Suprapubic skin (tissue), 4 donors: ENCODE results near the gene EID2. TPM values are rescaled to one million over a fixed set of nuclear protein-coding genes. Genes with fewer than 3 reads are reported as not detected.
A peak's percentile ranks its signal among the peaks of the same experiment; 100 is the strongest.

Source experiments
- DNase-seq, 2 donors: peaks; one replicate each; pipeline ENCODE4 v3.0.0-alpha.2; 2019; ENCODE audit warnings: low spot score in 2 of 2
- H3K27ac ChIP-seq: fragments of 200-600 bp; sonication (generic); one replicate; pipeline ENCODE4 v1.5.1; 2019
- H3K27me3 ChIP-seq: fragments of 200-600 bp; sonication (generic); one replicate; pipeline ENCODE4 v1.5.1; 2019
- H3K36me3 ChIP-seq: fragments of 200-600 bp; sonication (generic); one replicate; pipeline ENCODE4 v1.5.1; 2019
- H3K4me1 ChIP-seq: fragments of 200-600 bp; sonication (generic); one replicate; pipeline ENCODE4 v1.5.1; 2019
- H3K4me3 ChIP-seq: fragments of 200-600 bp; sonication (generic); one replicate; pipeline ENCODE4 v1.5.1; 2019; ENCODE audit warnings: mild to moderate bottlenecking
- H3K9me3 ChIP-seq: fragments of 200-600 bp; sonication (generic); one replicate; pipeline ENCODE4 v1.5.1; 2019
- EP300 ChIP-seq: sonication (generic); formaldehyde crosslinking; IDR thresholded peaks from one replicate; pipeline ENCODE4 v1.6.1; 2017; ENCODE audit warnings: antibody characterized with exemption
- POLR2A ChIP-seq, 2 donors: fragments of 450-650 bp; IDR thresholded peaks; one replicate each; pipeline ENCODE4 v1.6.1; 2017; ENCODE audit warnings: antibody characterized with exemption in 2 of 2, mild to moderate bottlenecking in 2 of 2, moderate library complexity in 2 of 2
- POLR2AphosphoS5 ChIP-seq, 3 donors: sonication (generic); formaldehyde crosslinking; IDR thresholded peaks; one replicate each; pipeline ENCODE4 v1.6.1; 2017; ENCODE audit warnings: antibody characterized with exemption in 3 of 3
- WGBS: methylation state at CpG from one replicate; pipeline ENCODE4 v1.1.5; 2018; 5-methylcytosine and 5-hydroxymethylcytosine counted together
- total RNA-seq, 4 donors: library from RNA; depleted of rRNA; stranded (reverse); fragments of >200 nt; gene quantifications; one replicate each; pipeline ENCODE4 v1.1.0, GENCODE V29; 2016
- TF ChIP-seq, protein P1 (sequence below), 2 donors: fragments of 200-600 bp in 1 of 2; fragments of 450-650 bp in 1 of 2; sonication (generic) in 1 of 2; IDR thresholded peaks; one replicate each; pipeline ENCODE4 v1.5.1; 2016 to 2019; ENCODE audit warnings: antibody characterized with exemption in 2 of 2, mild to moderate bottlenecking in 1 of 2, moderate library complexity in 1 of 2

The EID2 gene
- total RNA-seq, 4 donors from 2014 or later = 7.5 to 14.5 (median 12.1) TPM

DNA sequence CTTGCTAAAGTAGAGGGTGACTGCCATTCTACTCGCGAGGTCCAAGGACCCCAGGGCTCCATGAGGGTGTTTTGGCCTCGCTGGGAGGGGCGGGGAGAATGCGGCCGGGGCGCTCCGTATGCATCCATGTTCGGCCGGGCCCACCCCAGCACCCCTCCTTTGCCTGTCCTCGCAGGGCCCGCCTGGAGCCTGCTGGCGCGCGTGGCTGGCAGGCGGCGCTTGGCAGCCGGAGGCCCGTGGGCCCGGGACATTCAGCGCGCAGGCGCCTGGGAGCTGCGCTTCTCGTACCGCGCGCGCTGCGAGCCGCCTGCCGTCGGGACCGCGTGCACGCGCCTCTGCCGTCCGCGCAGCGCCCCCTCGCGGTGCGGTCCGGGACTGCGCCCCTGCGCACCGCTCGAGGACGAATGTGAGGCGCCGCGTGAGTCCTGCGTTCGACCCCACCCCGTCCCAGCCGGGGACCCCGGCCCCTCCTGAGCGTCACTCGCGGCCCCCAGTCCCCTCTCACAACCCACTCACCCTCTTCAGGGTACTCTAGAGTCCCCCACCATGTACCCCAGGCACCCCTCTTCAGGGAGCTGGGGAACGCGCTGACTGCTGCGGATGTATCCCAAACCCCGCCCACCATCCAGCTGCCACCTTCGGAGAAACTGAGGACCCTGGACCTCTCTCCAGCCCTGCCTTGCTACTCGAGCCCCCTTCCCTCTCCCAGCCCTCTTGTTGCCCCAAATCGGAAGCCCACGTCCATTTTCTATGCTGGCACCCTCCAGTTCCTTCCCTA lies 37.1 kb downstream of the EID2 start:
- no peaks in the 10 kb centered on the region for H3K36me3 ChIP-seq
- TF ChIP-seq POLR2AphosphoS5 (IDR thresholded peaks at IDR 0.05) = no peak
- TF ChIP-seq, protein P1, sequence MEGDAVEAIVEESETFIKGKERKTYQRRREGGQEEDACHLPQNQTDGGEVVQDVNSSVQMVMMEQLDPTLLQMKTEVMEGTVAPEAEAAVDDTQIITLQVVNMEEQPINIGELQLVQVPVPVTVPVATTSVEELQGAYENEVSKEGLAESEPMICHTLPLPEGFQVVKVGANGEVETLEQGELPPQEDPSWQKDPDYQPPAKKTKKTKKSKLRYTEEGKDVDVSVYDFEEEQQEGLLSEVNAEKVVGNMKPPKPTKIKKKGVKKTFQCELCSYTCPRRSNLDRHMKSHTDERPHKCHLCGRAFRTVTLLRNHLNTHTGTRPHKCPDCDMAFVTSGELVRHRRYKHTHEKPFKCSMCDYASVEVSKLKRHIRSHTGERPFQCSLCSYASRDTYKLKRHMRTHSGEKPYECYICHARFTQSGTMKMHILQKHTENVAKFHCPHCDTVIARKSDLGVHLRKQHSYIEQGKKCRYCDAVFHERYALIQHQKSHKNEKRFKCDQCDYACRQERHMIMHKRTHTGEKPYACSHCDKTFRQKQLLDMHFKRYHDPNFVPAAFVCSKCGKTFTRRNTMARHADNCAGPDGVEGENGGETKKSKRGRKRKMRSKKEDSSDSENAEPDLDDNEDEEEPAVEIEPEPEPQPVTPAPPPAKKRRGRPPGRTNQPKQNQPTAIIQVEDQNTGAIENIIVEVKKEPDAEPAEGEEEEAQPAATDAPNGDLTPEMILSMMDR (IDR thresholded peaks at IDR 0.05) = peak; percentile 68 to 97
- TF ChIP-seq POLR2A (IDR thresholded peaks at IDR 0.05) = no peak
- TF ChIP-seq EP300 = no peak
- peaks cover 86% of the 10 kb centered on the region for H3K27me3 ChIP-seq
- peaks cover 40% of the 10 kb centered on the region for H3K4me1 ChIP-seq
- no peak for DNase-seq
- H3K4me3 ChIP-seq = no peak overlapping the region
- no peak overlapping the region for H3K27ac ChIP-seq
- WGBS = 73% methylated on average over 8 of the region's 69 CpGs
- no peaks in the 10 kb centered on the region for H3K9me3 ChIP-seq

GRCh38 chr19:39501340-39501739 lies 38.6 kb downstream of the EID2 start:
- WGBS = 76% methylated on average over 5 of the region's 5 CpGs
- Histone ChIP-seq H3K27ac (no peak overlapping the region), H3K4me3 (no peak overlapping the region), H3K27me3 (peaks cover 86% of the 10 kb centered on the region), H3K9me3 (no peaks in the 10 kb centered on the region), H3K36me3 (no peaks in the 10 kb centered on the region), H3K4me1 (peaks cover 29% of the 10 kb centered on the region)
- TF ChIP-seq, protein P1 (IDR thresholded peaks at IDR 0.05) = no peak
- TF ChIP-seq POLR2A (IDR thresholded peaks at IDR 0.05) (no peak), POLR2AphosphoS5 (IDR thresholded peaks at IDR 0.05) (no peak), EP300 (no peak)
- DNase-seq = no peak

GRCh38 chr19:39500543-39500942 lies 39.4 kb downstream of the EID2 start:
- no peak for TF ChIP-seq POLR2AphosphoS5 (IDR thresholded peaks at IDR 0.05)
- no peak for TF ChIP-seq POLR2A (IDR thresholded peaks at IDR 0.05)
- no peak for TF ChIP-seq EP300
- TF ChIP-seq, protein P1 (IDR thresholded peaks at IDR 0.05) = no peak
- DNase-seq = no peak
- Histone ChIP-seq H3K27me3 (peaks cover 89% of the 10 kb centered on the region), H3K36me3 (no peaks in the 10 kb centered on the region), H3K4me1 (peaks cover 29% of the 10 kb centered on the region), H3K4me3 (no peak overlapping the region), H3K27ac (no peak overlapping the region), H3K9me3 (no peaks in the 10 kb centered on the region)
- WGBS = 56% methylated on average over 4 of the region's 4 CpGs

GRCh38 chr19:39499932-39500331 lies 40.0 kb downstream of the EID2 start:
- TF ChIP-seq POLR2A (IDR thresholded peaks at IDR 0.05) = no peak
- no peak for TF ChIP-seq EP300
- no peak for TF ChIP-seq POLR2AphosphoS5 (IDR thresholded peaks at IDR 0.05)
- TF ChIP-seq, protein P1 (IDR thresholded peaks at IDR 0.05) = no peak
- Histone ChIP-seq H3K9me3 (no peaks in the 10 kb centered on the region), H3K27ac (no peak overlapping the region), H3K4me3 (no peak overlapping the region), H3K27me3 (peaks cover 83% of the 10 kb centered on the region), H3K4me1 (peaks cover 29% of the 10 kb centered on the region), H3K36me3 (no peaks in the 10 kb centered on the region)
- no peak for DNase-seq
- WGBS = 80% methylated on average over 8 of the region's 8 CpGs

- H3K4me3 ChIP-seq = peak within 1 kb of the TSS; percentile 18
- no peaks in the 10 kb centered on the region for H3K36me3 ChIP-seq
- H3K4me1 ChIP-seq = peaks cover 29% of the 10 kb centered on the region
- H3K9me3 ChIP-seq = no peaks in the 10 kb centered on the region
- H3K27me3 ChIP-seq = peaks cover 73% of the 10 kb centered on the region
- WGBS = 4% methylated on average over 21 of the region's 60 CpGs
- TF ChIP-seq POLR2AphosphoS5 (IDR thresholded peaks at IDR 0.05) (no peak), EP300 (no peak), POLR2A (IDR thresholded peaks at IDR 0.05) (no peak)
- TF ChIP-seq, protein P1 (IDR thresholded peaks at IDR 0.05) = no peak
- H3K27ac ChIP-seq = no peak within 1 kb of the TSS
- DNase-seq = no peak
Measured at GRCh38 chr19:39498798-39499642, 40.9 kb downstream of the EID2 start, which contains the start of gene DLL3. Gene DLL3 (plus strand): TSS chr19:39498947. CDS start chr19:39498975, 28 bp downstream.
